ENCODE results near the gene SYDE1.

Gene SYDE1

GRCh38 chr19:15108845-15109767 is 1.9 kb downstream of the SYDE1 start:
- no peak for DNase-seq (ENCODE audit: low spot score)

DNA sequence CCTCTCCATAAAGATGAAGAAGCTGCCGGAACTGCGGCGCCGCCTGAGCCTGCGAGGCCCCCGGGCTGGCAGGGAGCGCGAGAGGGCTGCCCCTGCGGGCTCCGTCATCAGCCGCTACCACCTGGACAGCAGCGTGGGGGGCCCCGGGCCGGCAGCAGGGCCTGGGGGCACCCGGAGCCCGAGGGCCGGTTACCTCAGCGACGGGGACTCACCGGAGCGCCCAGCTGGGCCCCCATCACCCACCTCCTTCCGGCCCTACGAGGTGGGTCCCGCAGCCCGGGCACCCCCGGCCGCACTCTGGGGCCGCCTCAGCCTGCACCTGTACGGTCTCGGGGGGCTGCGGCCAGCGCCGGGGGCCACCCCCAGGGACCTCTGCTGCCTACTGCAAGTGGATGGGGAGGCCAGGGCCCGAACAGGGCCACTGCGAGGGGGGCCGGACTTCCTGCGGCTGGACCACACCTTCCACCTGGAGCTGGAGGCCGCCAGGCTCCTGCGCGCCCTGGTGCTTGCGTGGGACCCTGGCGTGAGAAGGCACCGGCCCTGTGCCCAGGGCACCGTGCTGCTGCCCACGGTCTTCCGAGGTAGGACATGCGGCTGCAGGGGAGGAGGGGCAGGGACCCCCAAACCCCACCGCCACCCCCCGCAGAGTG is 2.7 kb downstream of the SYDE1 start:
- no peak for DNase-seq (ENCODE audit: low spot score)

GRCh38 chr19:15110418-15110815 is 3.2 kb downstream of the SYDE1 start:
- DNase-seq (ENCODE audit: low spot score): no peak

DNA sequence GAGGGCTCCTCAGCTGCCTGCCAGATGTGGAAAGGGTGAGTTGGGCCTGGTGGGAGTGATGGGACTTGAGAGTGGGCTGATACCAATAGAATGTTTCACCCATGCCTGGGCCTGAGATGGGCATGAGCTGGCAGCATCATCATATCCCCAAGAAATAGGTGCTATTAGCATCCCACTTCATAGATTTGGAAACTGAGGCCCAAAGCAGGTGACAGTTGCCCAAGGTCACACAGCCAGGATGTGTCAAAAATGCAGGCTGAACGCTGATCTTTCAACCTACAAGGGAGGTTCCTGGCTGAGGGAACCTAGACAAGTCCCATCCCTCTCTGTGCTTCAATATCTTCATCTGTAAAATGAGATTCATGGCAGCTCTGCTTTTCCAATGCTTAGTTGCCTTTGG is 4.6 kb downstream of the SYDE1 start:
- no peak for DNase-seq (ENCODE audit: low spot score)

DNA sequence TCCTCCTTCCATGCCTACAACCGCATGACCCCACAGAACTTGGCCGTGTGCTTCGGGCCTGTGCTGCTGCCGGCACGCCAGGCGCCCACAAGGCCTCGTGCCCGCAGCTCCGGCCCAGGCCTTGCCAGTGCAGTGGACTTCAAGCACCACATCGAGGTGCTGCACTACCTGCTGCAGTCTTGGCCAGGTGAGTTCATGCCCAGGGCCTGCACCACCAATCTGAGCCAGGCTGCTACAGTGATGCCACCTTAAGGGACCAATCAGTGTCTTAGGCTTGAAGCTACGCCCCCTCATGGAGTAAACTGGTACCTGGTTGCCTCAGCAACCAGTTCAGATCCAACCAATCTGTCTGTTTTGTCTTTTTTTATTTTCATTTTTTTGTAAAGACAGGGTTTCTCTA is 5.2 kb downstream of the SYDE1 start:
- no peak for DNase-seq (ENCODE audit: low spot score)

GRCh38 chr19:15113245-15114152 is 6.3 kb downstream of the SYDE1 start:
- no peak for DNase-seq (ENCODE audit: low spot score)

- DNase-seq (ENCODE audit: low spot score): no peak
Observed at GRCh38 chr19:15114153-15114540, 6.9 kb downstream of the SYDE1 start.

DNA sequence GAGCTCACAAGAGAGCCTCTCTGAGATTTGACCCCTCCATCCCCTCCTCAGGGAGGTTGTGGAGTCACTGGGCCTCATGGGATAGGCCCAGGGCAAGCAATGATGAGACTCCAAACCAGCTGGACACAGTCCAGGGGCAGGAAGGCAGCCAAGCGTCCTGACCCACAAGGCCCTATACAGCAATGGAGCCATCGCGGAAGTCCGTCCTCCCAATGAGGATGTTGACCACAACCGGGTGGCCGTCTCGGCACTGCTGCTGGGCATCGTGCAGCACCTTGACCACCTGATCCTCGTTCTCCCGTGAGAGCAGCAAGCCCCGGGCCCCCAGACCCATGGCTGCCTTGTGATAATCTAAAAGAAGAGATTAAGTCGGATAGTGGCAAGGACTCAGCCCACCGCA is 7.9 kb downstream of the SYDE1 start:
- DNase-seq (ENCODE audit: low spot score): no peak

- DNase-seq (ENCODE audit: low spot score): no peak
Observed at GRCh38 chr19:15115762-15116615, 8.8 kb downstream of the SYDE1 start.

- DNase-seq (ENCODE audit: low spot score): no peak
Observed at GRCh38 chr19:15116856-15117255, 9.7 kb downstream of the SYDE1 start.

- DNase-seq (ENCODE audit: low spot score): no peak
Observed at GRCh38 chr19:15118248-15118647, 11.0 kb downstream of the SYDE1 start.

GRCh38 chr19:15118789-15119494 is 11.7 kb downstream of the SYDE1 start:
- DNase-seq (ENCODE audit: low spot score): no peak

DNA sequence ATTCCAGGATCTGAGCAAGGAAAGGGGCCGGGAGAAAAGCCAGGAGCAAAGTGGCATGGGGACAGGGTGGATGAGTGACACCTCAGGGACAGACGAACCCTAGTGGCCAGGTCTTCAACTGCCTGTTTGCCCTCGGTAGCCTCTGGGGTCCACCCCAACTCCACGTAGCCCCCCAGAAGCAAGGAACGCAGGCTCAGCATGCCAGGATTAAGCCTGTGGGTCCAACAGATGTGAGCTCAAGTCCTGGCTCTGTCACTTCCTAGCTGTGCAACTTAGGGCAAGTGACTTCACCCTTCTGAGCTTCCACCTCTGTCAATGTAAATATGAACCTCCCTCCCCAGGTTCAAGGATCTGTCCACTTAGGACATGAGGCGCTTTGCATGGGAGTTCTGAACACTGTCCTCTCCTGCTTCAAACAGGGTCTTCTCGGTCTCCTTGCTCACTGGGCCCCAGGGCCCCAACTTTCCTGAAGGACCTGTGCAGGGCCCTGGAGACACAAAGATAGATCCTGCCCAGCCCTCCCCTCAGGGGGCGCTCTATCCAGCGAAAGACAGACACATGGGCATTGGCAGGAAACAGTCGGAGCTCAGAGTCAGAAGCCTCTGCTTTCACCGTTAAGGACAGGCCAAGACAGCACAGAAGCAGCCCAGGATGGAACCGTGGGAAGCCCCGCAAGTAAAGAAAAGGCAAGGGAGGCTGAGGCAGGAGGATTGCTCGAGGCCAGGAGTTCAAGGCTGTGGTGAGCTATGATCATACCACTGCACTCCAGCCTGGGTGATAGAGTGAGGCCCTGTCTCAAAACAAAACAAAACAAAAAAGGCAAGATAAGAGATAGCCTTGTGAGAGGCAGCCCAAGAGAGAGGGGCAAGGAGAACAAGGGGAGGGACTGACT is 13.2 kb downstream of the SYDE1 start:
- no peak for DNase-seq (ENCODE audit: low spot score)

DNA sequence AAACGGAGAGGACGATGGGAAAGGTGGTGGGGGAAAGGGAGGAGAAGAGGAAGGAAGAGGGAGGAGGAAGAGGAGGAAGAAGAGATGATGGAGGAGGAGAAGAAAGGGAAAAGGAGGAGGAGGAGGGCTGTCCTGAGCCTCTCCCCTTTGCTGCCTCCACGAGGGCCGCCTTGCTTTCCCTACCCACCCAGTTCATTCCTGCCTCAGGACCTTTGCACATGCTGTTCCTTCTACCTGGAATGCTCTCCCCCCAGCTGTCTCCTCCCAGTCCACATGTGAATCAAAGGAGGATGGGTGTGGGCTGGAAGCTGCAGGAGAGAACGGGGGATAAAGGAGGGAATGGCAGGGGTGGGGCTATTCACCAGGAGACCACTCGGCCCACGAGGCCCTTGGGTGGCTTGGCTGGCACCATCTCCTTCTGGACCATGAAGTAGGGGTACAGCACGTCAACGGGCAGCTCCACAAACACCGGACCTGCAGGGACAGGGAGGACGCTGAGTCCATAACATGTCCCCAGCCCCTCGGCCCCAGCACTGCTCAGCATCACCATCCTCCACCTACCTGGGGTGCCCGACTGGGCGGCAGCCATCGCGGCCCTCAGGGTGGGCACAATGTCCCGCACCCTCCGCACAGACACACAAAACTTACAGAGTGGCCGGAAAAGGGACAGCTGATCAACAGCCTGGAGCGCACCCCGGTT is 15.3 kb downstream of the SYDE1 start:
- no peak for DNase-seq (ENCODE audit: low spot score)

GRCh38 chr19:15123031-15123890 is 16.1 kb downstream of the SYDE1 start:
- no peak for DNase-seq (ENCODE audit: low spot score)

DNA sequence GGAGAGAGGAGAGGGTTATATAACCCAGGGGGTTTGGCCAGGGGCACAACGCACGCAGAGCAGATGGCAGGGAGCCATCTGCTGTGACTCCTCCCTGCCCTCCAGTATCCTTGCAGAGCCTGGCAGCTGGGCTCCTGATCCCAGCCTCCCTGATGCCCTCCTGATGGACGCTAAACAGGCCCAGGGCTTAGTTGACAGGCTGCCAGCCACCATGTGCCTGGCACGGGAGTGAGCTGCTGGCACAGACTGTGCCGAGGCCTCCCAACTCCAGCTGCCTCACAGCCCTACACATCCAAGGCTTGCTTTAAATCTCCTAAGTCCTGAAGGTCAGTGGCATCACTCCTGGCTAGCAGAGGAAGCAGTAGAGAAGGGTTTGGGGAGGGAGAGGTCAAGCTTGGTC is 16.7 kb downstream of the SYDE1 start:
- DNase-seq (ENCODE audit: low spot score): no peak

DNA sequence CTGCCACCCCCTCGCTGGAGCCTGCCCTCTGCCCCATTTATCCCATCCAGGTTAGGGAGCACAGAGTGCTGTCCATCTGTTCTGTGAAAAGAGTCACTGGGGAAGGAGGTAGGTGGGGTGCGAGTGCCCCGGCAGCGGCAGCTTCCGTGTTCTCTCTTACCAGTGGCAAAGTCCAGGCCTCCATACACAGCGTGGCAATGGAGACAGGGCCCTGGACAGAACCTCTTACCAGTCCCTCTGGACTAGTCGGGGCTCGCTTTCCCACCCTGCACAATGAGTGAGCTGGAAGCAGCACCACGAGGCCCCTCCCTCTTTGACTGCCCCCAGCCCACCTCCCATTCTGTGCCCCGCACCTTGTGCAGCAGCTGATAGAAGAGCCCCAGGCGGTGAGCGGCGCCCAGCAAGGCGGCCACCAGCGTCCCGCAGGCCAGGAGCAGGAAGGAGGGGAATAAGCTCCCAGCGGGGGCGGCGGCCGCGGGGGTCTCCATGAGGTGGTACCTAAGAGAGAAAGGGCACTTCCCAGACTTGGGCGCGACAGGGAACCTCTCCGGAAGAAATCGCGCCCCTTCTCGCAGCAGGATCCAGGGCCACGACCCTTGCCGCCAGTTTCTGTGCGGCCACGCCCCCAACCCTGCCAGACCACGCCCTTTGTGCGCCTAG is 17.5 kb downstream of the SYDE1 start:
- no peak for DNase-seq (ENCODE audit: low spot score)

Data from HuH-7 (cell line).